Measurements from ENCODE around the gene KRTCAP2.

- no peak for TF ChIP-seq CTCF (optimal IDR thresholded peaks at IDR 0.05 in 1 of 3, IDR thresholded peaks at IDR 0.05 in 1 of 3, conservative IDR thresholded peaks at IDR 0.05 in 1 of 3; ENCODE audit: extremely low read depth in 1 of 3, insufficient read depth in 2 of 3, low read length in 3 of 3)
- no peak for TF ChIP-seq EZH2 (IDR thresholded peaks at IDR 0.05; ENCODE audit: low read length)
Observed at GRCh38 chr1:155186067-155186793, 13.1 kb upstream of the KRTCAP2 start.

Measured in keratinocyte (primary cell).